Stomach (tissue), 9 donors: Measurements from ENCODE around the gene ZNF627. TPM values are rescaled to one million over a fixed set of nuclear protein-coding genes. Genes with fewer than 3 reads are reported as not detected.

Experiments
- DNase-seq, 2 donors: peaks; one replicate each; pipeline versions ENCODE4 v3.0.0 to v3.0.0-alpha.2; 2013 to 2019
- H3K27ac ChIP-seq, 5 donors: fragments of 200-600 bp in 4 of 5; sonication (generic) in 4 of 5; one replicate each; pipeline ENCODE4 v1.5.1; 2013 to 2019; ENCODE audit warnings: mild to moderate bottlenecking in 1 of 5, moderate library complexity in 1 of 5
- H3K27me3 ChIP-seq, 3 donors: fragments of 200-600 bp; sonication (generic); one replicate each; pipeline ENCODE4 v1.5.1; 2017 to 2019; ENCODE audit warnings: mixed run types in 1 of 3
- H3K36me3 ChIP-seq, 4 donors: fragments of 200-600 bp; sonication (generic); 1 replicate in 3 of 4; 2 replicates in 1 of 4; pipeline ENCODE4 v1.5.1; 2016 to 2019
- H3K4me1 ChIP-seq, 4 donors: fragments of 200-600 bp; sonication (generic); one replicate each; pipeline ENCODE4 v1.5.1; 2016 to 2019
- H3K4me3 ChIP-seq, 4 donors: fragments of 200-600 bp; sonication (generic) in 3 of 4; one replicate each; pipeline ENCODE4 v1.5.1; 2016 to 2019; ENCODE audit warnings: mild to moderate bottlenecking in 1 of 4
- H3K9me3 ChIP-seq, 4 donors: fragments of 200-600 bp; sonication (generic); one replicate each; pipeline ENCODE4 v1.5.1; 2016 to 2019
- CTCF ChIP-seq, 7 experiments: fragments of 450-650 bp in 4 of 7; fragments of 200-600 bp in 3 of 7; sonication (generic) in 3 of 7; IDR thresholded peaks; one replicate each; pipeline ENCODE4 v1.5.1; 2016 to 2019; ENCODE audit warnings: antibody characterized with exemption in 7 of 7, control low read depth in 2 of 7, mild to moderate bottlenecking in 1 of 7
- EP300 ChIP-seq: sonication (generic); formaldehyde crosslinking; IDR thresholded peaks from one replicate; pipeline ENCODE4 v1.6.1; 2017; ENCODE audit warnings: antibody characterized with exemption
- POLR2A ChIP-seq, 4 donors: fragments of 450-650 bp; IDR thresholded peaks; one replicate each; pipeline ENCODE4 v1.6.1; 2016; ENCODE audit warnings: antibody characterized with exemption in 4 of 4, control low read depth in 2 of 4, mild to moderate bottlenecking in 1 of 4, moderate library complexity in 1 of 4
- POLR2AphosphoS5 ChIP-seq, 3 donors: sonication (generic); formaldehyde crosslinking; IDR thresholded peaks; one replicate each; pipeline ENCODE4 v1.6.1; 2016; ENCODE audit warnings: antibody characterized with exemption in 3 of 3
- WGBS, 5 donors: extraction: QIAGEN DNeasy Blood & Tissue Kit in 3 of 5; methylation state at CpG; one replicate each; pipeline versions ENCODE4 v1.1.5 to v1.1.7; 2013 to 2018; 5-methylcytosine and 5-hydroxymethylcytosine counted together
- intact Hi-C: fragments of 100-400 bp; cut with DNase I; formaldehyde crosslinking; loops from one replicate; pipeline ENCODE4 v1.15.1; 2023; ENCODE audit warnings: low total_unique reads
- polyA plus RNA-seq, 3 donors: library from polyadenylated mRNA; stranded (reverse); fragments of 200-250 nt; gene quantifications; one replicate each; pipeline ENCODE4 v1.2.3, GENCODE V29; 2013
- total RNA-seq, 5 donors: library from RNA; depleted of rRNA; stranded (reverse); fragments of >200 nt; gene quantifications; one replicate each; pipeline versions ENCODE4 v1.1.0 to v1.2.3, GENCODE V29; 2014 to 2016
- donor health status: healthy with polysubstance abuse.
- donor health status: Bipolar disorder and iron deficiency.
- donor health status: healthy.

ZNF627 gene
- total and polyA plus RNA-seq, 8 donors = 1.4 to 21.7 (median 6.4) TPM; not detected in 1

GRCh38 chr19:11586331-11586730 lies 11.0 kb upstream of the ZNF627 start:
- Histone ChIP-seq H3K4me1 (peaks cover 6 to 23% (median 21%) of the 10 kb centered on the region in 4 donors), H3K4me3 (no peak overlapping the region), H3K36me3 (no peaks in the 10 kb centered on the region), H3K9me3 (no peaks in the 10 kb centered on the region), H3K27ac (no peak overlapping the region), H3K27me3 (no peaks in the 10 kb centered on the region)
- no peak for DNase-seq
- 44 to 64% (median 56%) methylated on average over 6 of the region's 6 CpGs for WGBS, 5 donors
- intact Hi-C loops = loop anchor here (10.0 kb wide), 1 partner anchor 92 kb away; no protein-coding TSS in a partner anchor
- TF ChIP-seq EP300 (no peak), POLR2A (IDR thresholded peaks at IDR 0.05) (no peak), POLR2AphosphoS5 (IDR thresholded peaks at IDR 0.05) (no peak)

GRCh38 chr19:11587302-11587974 lies 9.8 kb upstream of the ZNF627 start:
- peak; percentile 82 to 87 for DNase-seq
- Histone ChIP-seq H3K36me3 (no peaks in the 10 kb centered on the region), H3K9me3 (no peaks in the 10 kb centered on the region), H3K4me1 (peaks cover 0 to 12% (median 10%) of the 10 kb centered on the region in 4 donors), H3K27ac (peak overlapping the region in 1 of 5 donors; percentile 39), H3K4me3 (no peak overlapping the region), H3K27me3 (no peaks in the 10 kb centered on the region)
- peak in 5 of 7 experiments; percentile 74 to 94 (median 90) for TF ChIP-seq CTCF (IDR thresholded peaks at IDR 0.05)
- TF ChIP-seq POLR2A (IDR thresholded peaks at IDR 0.05) = no peak
- intact Hi-C loops = loop anchor here (10.0 kb wide), 1 partner anchor 93 kb away; no protein-coding TSS in a partner anchor
- WGBS, 5 donors = 0 to 3% (median 2%) methylated on average over 7 of the region's 7 CpGs

GRCh38 chr19:11587975-11588631 lies 9.2 kb upstream of the ZNF627 start:
- Histone ChIP-seq H3K9me3 (no peaks in the 10 kb centered on the region), H3K4me3 (no peak overlapping the region), H3K27me3 (no peaks in the 10 kb centered on the region), H3K36me3 (no peaks in the 10 kb centered on the region), H3K4me1 (peaks cover 0 to 9% (median 7%) of the 10 kb centered on the region in 4 donors), H3K27ac (peak overlapping the region in 1 of 5 donors; percentile 39)
- WGBS, 5 donors = 44 to 61% (median 52%) methylated on average over 12 to 13 of the region's 13 CpGs
- TF ChIP-seq POLR2A (IDR thresholded peaks at IDR 0.05) (no peak), EP300 (no peak), CTCF (IDR thresholded peaks at IDR 0.05) (no peak), POLR2AphosphoS5 (IDR thresholded peaks at IDR 0.05) (no peak)
- intact Hi-C loops = loop anchor here (10.0 kb wide), 1 partner anchor 93 kb away; no protein-coding TSS in a partner anchor
- no peak for DNase-seq

- TF ChIP-seq POLR2A (IDR thresholded peaks at IDR 0.05) (no peak), EP300 (no peak), CTCF (IDR thresholded peaks at IDR 0.05) (no peak), POLR2AphosphoS5 (IDR thresholded peaks at IDR 0.05) (no peak)
- Histone ChIP-seq H3K27me3 (no peaks in the 10 kb centered on the region), H3K9me3 (no peaks in the 10 kb centered on the region), H3K36me3 (no peaks in the 10 kb centered on the region), H3K4me3 (no peak overlapping the region), H3K27ac (no peak overlapping the region), H3K4me1 (peaks cover 12 to 19% (median 15%) of the 10 kb centered on the region in 4 donors)
- DNase-seq = no peak
- intact Hi-C loops = no loop called here
- WGBS, 5 donors = 81 to 86% (median 85%) methylated on average over 4 of the region's 4 CpGs
Measured at GRCh38 chr19:11594084-11594483, 3.2 kb upstream of the ZNF627 start.
